NCI-H1092 treated with DMSO at 0.1 percent for 48 hours (cell line): Measurements from ENCODE around the gene COQ8B.
"Not testable (repeated sequence)": the region's sequence is repeated elsewhere in the genome, so short reads cannot be mapped to it uniquely, and the experiment has no call there.

Source experiments
- DNase-seq: peaks from one replicate; lab custom pipeline; 2025; lab: John Stamatoyannopoulos, UW

COQ8B gene

GRCh38 chr19:40742477-40742876 is 25.8 kb upstream of the COQ8B start:
- DNase-seq, result no peak

GRCh38 chr19:40741527-40742390 is 25.1 kb upstream of the COQ8B start:
- no peak for DNase-seq

GRCh38 chr19:40740747-40741146 is 24.1 kb upstream of the COQ8B start:
- no peak for DNase-seq

GRCh38 chr19:40739871-40740703 is 23.4 kb upstream of the COQ8B start:
- no peak for DNase-seq

GRCh38 chr19:40739030-40739839 is 22.5 kb upstream of the COQ8B start:
- DNase-seq, result no peak

- DNase-seq, result no peak
These were observed 20.5 kb upstream of the COQ8B start for GRCh38 chr19:40737102-40737644.

GRCh38 chr19:40736661-40737060 is 20.0 kb upstream of the COQ8B start:
- DNase-seq, result no peak

- no peak for DNase-seq
These were observed 18.5 kb upstream of the COQ8B start for GRCh38 chr19:40735013-40735771.

GRCh38 chr19:40733149-40733548 is 16.5 kb upstream of the COQ8B start:
- no peak for DNase-seq

- DNase-seq, result not testable (repeated sequence)
These were observed 15.6 kb upstream of the COQ8B start for GRCh38 chr19:40732304-40732703.

- not testable (repeated sequence) for DNase-seq
These were observed 13.4 kb upstream of the COQ8B start for GRCh38 chr19:40730065-40730464.

- no peak for DNase-seq
These were observed 9.6 kb upstream of the COQ8B start for GRCh38 chr19:40726279-40726678.

GRCh38 chr19:40724855-40725254 is 8.2 kb upstream of the COQ8B start:
- DNase-seq, result no peak

GRCh38 chr19:40724315-40724714 is 7.6 kb upstream of the COQ8B start:
- DNase-seq, result no peak

- no peak for DNase-seq
These were observed 7.1 kb upstream of the COQ8B start for GRCh38 chr19:40723661-40724254.

GRCh38 chr19:40721936-40722661 is 5.4 kb upstream of the COQ8B start:
- DNase-seq, result no peak

GRCh38 chr19:40721140-40721486 is 4.4 kb upstream of the COQ8B start:
- no peak for DNase-seq

- DNase-seq, result no peak
These were observed 2.8 kb upstream of the COQ8B start for GRCh38 chr19:40719414-40719894.

GRCh38 chr19:40718774-40719391 is 2.2 kb upstream of the COQ8B start:
- DNase-seq, result no peak
